HEK293 (cell line): ENCODE measurements around the gene NDUFB11.

ENCODE experiments used
- CTCF ChIA-PET: fragments of 350-600 bp; formaldehyde crosslinking; extraction: SDS; loops from one replicate; lab custom pipeline; 2021; ENCODE audit warnings: antibody characterized with exemption; lab: Yijun Ruan, JAX
- POLR2A ChIA-PET: fragments of 300-600 bp; formaldehyde crosslinking; extraction: SDS; loops from one replicate; lab custom pipeline; 2020; ENCODE audit warnings: antibody characterized with exemption, inconsistent platforms; lab: Yijun Ruan, JAX
- H3K27ac ChIP-seq: fragments of 200-500 bp; sonication (Bioruptor generic); 2 replicates; pipeline ENCODE4 v1.5.1; 2014; ENCODE audit warnings: low read depth, low read length, control low read depth, inconsistent platforms; ENCODE audit errors: extremely low read depth
- H3K36me3 ChIP-seq, 2 experiments: fragments of 200-500 bp in 1 of 2; sonication (Bioruptor generic) in 1 of 2; 1 replicate in 1 of 2; 2 replicates in 1 of 2; pipeline ENCODE4 v1.5.1; 2014 to 2017; ENCODE audit warnings: inconsistent platforms in 2 of 2, low read length in 2 of 2; ENCODE audit not compliant: control insufficient read depth in 2 of 2, insufficient read depth in 1 of 2
- H3K4me1 ChIP-seq: fragments of 200-500 bp; sonication (Bioruptor generic); 2 replicates; pipeline ENCODE4 v1.5.1; 2014; ENCODE audit warnings: mild to moderate bottlenecking, low read length, inconsistent platforms; ENCODE audit not compliant: control insufficient read depth, insufficient read depth
- H3K4me3 ChIP-seq: 2 replicates; pipeline ENCODE4 v1.5.1; 2011; ENCODE audit warnings: low read depth, mild to moderate bottlenecking, control low read depth, low read length, moderate library complexity
- H3K9me3 ChIP-seq: fragments of 200-500 bp; sonication (Bioruptor generic); 2 replicates; pipeline ENCODE4 v1.5.1; 2014; ENCODE audit warnings: low read depth, low read length, inconsistent platforms; ENCODE audit not compliant: control insufficient read depth, insufficient read depth
- ATF2 ChIP-seq: fragments of 450-650 bp; formaldehyde crosslinking; IDR thresholded peaks from 2 replicates; pipeline ENCODE4 v1.5.1; 2016; ENCODE audit warnings: missing biosample characterization, missing genetic modification characterization, low read depth
- BCL6B ChIP-seq: fragments of 450-650 bp; formaldehyde crosslinking; IDR thresholded peaks from 2 replicates; pipeline ENCODE4 v1.5.1; 2017; ENCODE audit warnings: missing biosample characterization, missing genetic modification characterization
- GLI2 ChIP-seq: fragments of 450-650 bp; formaldehyde crosslinking; IDR thresholded peaks from 2 replicates; pipeline ENCODE4; 2017; ENCODE audit warnings: missing biosample characterization, missing genetic modification characterization, low read depth, borderline replicate concordance
- MEIS1 ChIP-seq: sonication (generic); formaldehyde crosslinking; IDR thresholded peaks from 2 replicates; pipeline ENCODE4 v1.8.1; 2022; ENCODE audit warnings: missing genetic modification reagents, mild to moderate bottlenecking, borderline replicate concordance
- MYNN ChIP-seq: fragments of 450-650 bp; formaldehyde crosslinking; IDR thresholded peaks from 2 replicates; pipeline ENCODE4 v1.5.1; 2016; ENCODE audit warnings: missing biosample characterization, missing genetic modification characterization, borderline replicate concordance
- TCF7L2 ChIP-seq: IDR thresholded peaks from 2 replicates; pipeline ENCODE4 v1.6.1; 2011; ENCODE audit warnings: low read depth, mild to moderate bottlenecking, inconsistent platforms, low read length, moderate library complexity, borderline replicate concordance
- ZNF140 ChIP-seq: fragments of 450-650 bp; formaldehyde crosslinking; IDR thresholded peaks from 2 replicates; pipeline ENCODE4 v1.5.1; 2016; ENCODE audit warnings: missing biosample characterization, missing genetic modification characterization
- ZNF175 ChIP-seq: fragments of 450-650 bp; formaldehyde crosslinking; IDR thresholded peaks from 2 replicates; pipeline ENCODE4 v1.5.1; 2016; ENCODE audit warnings: missing biosample characterization, missing genetic modification characterization
- ZNF18 ChIP-seq: fragments of 450-650 bp; formaldehyde crosslinking; IDR thresholded peaks from 2 replicates; pipeline ENCODE4 v1.5.1; 2016; ENCODE audit warnings: missing biosample characterization, missing genetic modification characterization
- ZNF184 ChIP-seq: fragments of 450-650 bp; IDR thresholded peaks from 2 replicates; pipeline ENCODE4 v1.5.1; 2018; ENCODE audit warnings: missing biosample characterization, mild to moderate bottlenecking, missing genetic modification characterization
- ZNF211 ChIP-seq: fragments of 450-650 bp; formaldehyde crosslinking; IDR thresholded peaks from 2 replicates; pipeline ENCODE4 v1.5.1; 2016; ENCODE audit warnings: low read depth, missing biosample characterization, missing genetic modification characterization
- ZNF26 ChIP-seq: fragments of 450-650 bp; formaldehyde crosslinking; IDR thresholded peaks from 2 replicates; pipeline ENCODE4 v1.5.1; 2016; ENCODE audit warnings: missing biosample characterization, missing genetic modification characterization
- ZNF302 ChIP-seq: fragments of 450-650 bp; formaldehyde crosslinking; IDR thresholded peaks from 2 replicates; pipeline ENCODE4 v1.5.1; 2016; ENCODE audit warnings: missing biosample characterization, missing genetic modification characterization, low read depth
- ZNF548 ChIP-seq: fragments of 450-650 bp; formaldehyde crosslinking; IDR thresholded peaks from 2 replicates; pipeline ENCODE4 v1.5.1; 2016; ENCODE audit warnings: missing biosample characterization, missing genetic modification characterization
- ZNF658 ChIP-seq: fragments of 450-650 bp; formaldehyde crosslinking; IDR thresholded peaks from 2 replicates; pipeline ENCODE4; 2016; ENCODE audit warnings: missing biosample characterization, missing genetic modification characterization

The NDUFB11 gene

GRCh38 chrX:47168495-47169073 is 24.1 kb upstream of the NDUFB11 start:
- TF ChIP-seq TCF7L2: no peak
- no peak for TF ChIP-seq BCL6B (tag by site-specific recombination)
- no peak for TF ChIP-seq ZNF18 (tag by site-specific recombination)
- TF ChIP-seq, all 188 proteins: peak for 0
- Histone ChIP-seq H3K4me3 (no peak overlapping the region), H3K36me3 (peaks cover 6 to 57% of the 10 kb centered on the region in 2 experiments; a peak in 2 of 3 replicates), H3K9me3 (no peaks in the 10 kb centered on the region; the same call in 1 of the 2 replicates), H3K4me1 (no peaks in the 10 kb centered on the region), H3K27ac (no peak overlapping the region)
- POLR2A ChIA-PET: no interaction called here
- CTCF ChIA-PET: interaction anchor here (0.6 kb wide), 2 partner anchors 10 to 637 kb away, joined by 3 to 4 read pairs; no protein-coding TSS in a partner anchor

GRCh38 chrX:47166126-47166525 is 21.6 kb upstream of the NDUFB11 start:
- no peak overlapping the region for H3K4me3 ChIP-seq
- no peaks in the 10 kb centered on the region; the same call in none of the 2 replicates for H3K9me3 ChIP-seq
- POLR2A ChIA-PET: no interaction called here
- H3K36me3 ChIP-seq: peaks cover 20 to 38% of the 10 kb centered on the region in 2 experiments
- TF ChIP-seq ZNF302 (no peak), ZNF658 (no peak), ZNF548 (tag by site-specific recombination) (no peak), MYNN (tag by site-specific recombination) (no peak), ZNF26 (tag by site-specific recombination) (no peak), MEIS1 (no peak), GLI2 (tag by site-specific recombination) (no peak), ATF2 (no peak)
- H3K27ac ChIP-seq: no peak overlapping the region
- CTCF ChIA-PET: no interaction called here
- H3K4me1 ChIP-seq: no peaks in the 10 kb centered on the region

GRCh38 chrX:47164420-47164819 is 19.9 kb upstream of the NDUFB11 start:
- Histone ChIP-seq H3K36me3 (peaks cover 21 to 24% of the 10 kb centered on the region in 2 experiments), H3K4me1 (no peaks in the 10 kb centered on the region)
- POLR2A ChIA-PET: no interaction called here
- no peak for TF ChIP-seq ZNF211 (tag by site-specific recombination)
- peak; percentile 85 for TF ChIP-seq ZNF140 (tag by site-specific recombination)
- peak; percentile 99 for TF ChIP-seq ZNF184 (tag by site-specific recombination)
- TF ChIP-seq ZNF175 (tag by site-specific recombination): no peak
- TF ChIP-seq, all 188 proteins: peak for 2
- no peaks in the 10 kb centered on the region; the same call in none of the 2 replicates for H3K9me3 ChIP-seq
- CTCF ChIA-PET: no interaction called here
- H3K4me3 ChIP-seq: no peak overlapping the region
- H3K27ac ChIP-seq: no peak overlapping the region
